ENCODE results near the gene GUCY2D.
A peak's percentile ranks its signal among the peaks of the same experiment; 100 is the strongest.
"Not testable (repeated sequence)": the region's sequence is repeated elsewhere in the genome, so short reads cannot be mapped to it uniquely, and the experiment has no call there.

The GUCY2D gene

GRCh38 chr17:8001976-8002720 lies at the start of gene GUCY2D:
Gene GUCY2D, plus strand, starts transcription at chr17:8002615. Its CDS starts 433 bp downstream, at chr17:8003048.
- DNase-seq: peak; percentile 53 to 72 (median 69)

- not testable (repeated sequence) for DNase-seq
These were observed 49.1 kb upstream of the GUCY2D start for GRCh38 chr17:7953266-7953665.

- no peak for DNase-seq
These were observed 46.8 kb upstream of the GUCY2D start for GRCh38 chr17:7955414-7956227.

GRCh38 chr17:7956228-7956965 lies 46.0 kb upstream of the GUCY2D start:
- DNase-seq: peak; percentile 6 to 32 (median 12)

- peak; percentile 38 to 58 (median 44) for DNase-seq
These were observed 42.7 kb upstream of the GUCY2D start for GRCh38 chr17:7959503-7960253.

GRCh38 chr17:7961421-7961820 lies 41.0 kb upstream of the GUCY2D start:
- DNase-seq: no peak

- DNase-seq: no peak
These were observed 34.7 kb upstream of the GUCY2D start for GRCh38 chr17:7967751-7968150.

- DNase-seq: peak; percentile 72 to 83 (median 74)
These were observed 33.0 kb upstream of the GUCY2D start for GRCh38 chr17:7969433-7969832.

- DNase-seq: no peak
These were observed 30.8 kb upstream of the GUCY2D start for GRCh38 chr17:7971651-7972050.

GRCh38 chr17:7972131-7972785 lies 30.2 kb upstream of the GUCY2D start:
- peak in 1 of 3 donors; percentile 13 for DNase-seq

- no peak for DNase-seq
These were observed 27.7 kb upstream of the GUCY2D start for GRCh38 chr17:7974638-7975131.

GRCh38 chr17:7977039-7977438 lies 25.4 kb upstream of the GUCY2D start:
- DNase-seq: no peak

GRCh38 chr17:7977805-7978204 lies 24.6 kb upstream of the GUCY2D start:
- no peak for DNase-seq

- DNase-seq: peak; percentile 82 to 90 (median 87)
These were observed 20.2 kb upstream of the GUCY2D start for GRCh38 chr17:7982173-7982572.

- no peak for DNase-seq
These were observed 19.7 kb upstream of the GUCY2D start for GRCh38 chr17:7982666-7983065.

GRCh38 chr17:7984904-7985303 lies 17.5 kb upstream of the GUCY2D start:
- no peak for DNase-seq

- DNase-seq: no peak
These were observed 15.1 kb upstream of the GUCY2D start for GRCh38 chr17:7987112-7987893.

GRCh38 chr17:7988750-7989178 lies 13.7 kb upstream of the GUCY2D start:
- DNase-seq: peak; percentile 92 to 96 (median 93)

- DNase-seq: peak; percentile 79 to 88 (median 87)
These were observed 12.4 kb upstream of the GUCY2D start for GRCh38 chr17:7989781-7990655.

- DNase-seq: no peak
These were observed 9.9 kb upstream of the GUCY2D start for GRCh38 chr17:7992516-7992915.
